DMS114 treated with DMSO at 0.1 percent for 48 hours (cell line): Measurements from ENCODE around the gene SETDB2.

ENCODE experiments used
- DNase-seq: peaks from one replicate; lab custom pipeline; 2025; ENCODE audit not compliant: unreplicated experiment; lab: John Stamatoyannopoulos, UW

The SETDB2 gene

DNA sequence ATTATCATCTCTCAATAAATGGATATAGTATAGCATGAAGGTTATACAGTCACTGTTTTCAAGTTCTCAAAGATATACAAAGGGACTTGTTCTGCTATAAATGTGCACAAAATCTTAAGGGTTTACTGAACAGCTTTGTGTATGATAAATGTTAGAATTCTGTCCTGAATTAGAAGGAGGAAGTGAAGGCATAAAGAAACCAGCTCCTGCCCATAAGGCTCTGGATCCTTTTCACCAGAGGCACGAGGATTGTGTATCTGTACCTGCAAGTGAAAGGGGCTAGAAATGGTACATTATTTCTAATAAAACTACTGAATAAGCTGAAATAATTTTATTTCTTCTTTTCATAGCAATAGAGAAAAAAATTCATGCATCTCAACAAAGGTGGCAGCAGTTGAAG is 84.1 kb downstream of the SETDB2 start:
- no peak for DNase-seq

DNA sequence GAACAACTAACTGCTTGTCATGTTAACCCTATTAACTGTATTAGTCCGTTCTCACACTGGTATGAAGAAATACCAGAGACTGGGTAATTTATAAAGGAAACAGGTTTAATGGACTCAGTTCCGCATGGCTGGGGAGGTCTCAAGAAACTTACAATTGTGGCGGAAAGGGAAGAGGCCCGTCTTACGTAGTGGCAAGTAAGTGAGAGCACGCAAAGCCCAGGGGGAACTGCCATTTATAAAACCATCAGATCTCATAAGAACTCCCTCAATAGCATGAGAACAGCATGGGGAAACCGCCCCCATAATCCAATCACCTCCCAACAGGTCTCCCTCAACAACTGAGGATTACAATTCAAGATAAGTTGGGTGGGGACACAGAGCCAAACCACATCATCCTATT is 86.4 kb downstream of the SETDB2 start:
- no peak for DNase-seq

DNA sequence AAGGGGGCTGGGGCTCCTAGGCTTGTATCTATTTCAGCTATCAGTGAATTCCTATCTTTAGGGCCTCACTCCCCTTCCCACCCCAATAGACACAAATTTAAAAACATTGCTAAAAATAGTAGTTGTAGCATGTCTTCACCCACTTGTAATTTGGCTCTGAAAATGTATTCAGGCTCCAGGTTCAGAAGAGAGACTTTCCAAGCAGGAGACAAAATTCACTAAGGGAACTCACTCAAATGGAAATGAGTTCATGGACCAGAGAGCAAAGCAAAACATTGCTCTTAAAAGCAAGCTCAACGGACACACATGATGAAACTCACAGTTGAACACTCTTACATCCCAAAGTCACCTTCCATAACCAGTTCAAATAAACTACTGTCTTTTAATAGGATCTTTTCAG is 88.5 kb downstream of the SETDB2 start:
- no peak for DNase-seq

DNA sequence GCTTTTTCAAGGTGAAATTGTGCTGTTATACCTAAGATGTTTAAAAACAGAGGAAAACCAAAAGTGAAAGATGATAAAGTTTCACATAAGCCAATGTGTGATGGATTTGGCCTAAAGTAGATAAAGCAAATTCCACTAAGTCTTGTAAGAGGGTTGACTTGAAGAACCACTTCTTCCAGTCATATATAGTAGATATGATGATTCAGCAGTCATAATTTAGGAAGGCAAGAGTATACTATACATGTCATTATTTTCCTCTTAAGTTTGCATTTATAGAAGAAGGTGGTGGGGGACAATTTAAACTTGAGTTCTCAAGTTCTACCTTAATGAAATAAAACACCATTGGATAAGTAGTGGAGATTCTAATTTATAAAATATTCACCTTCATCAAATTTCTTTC is 88.9 kb downstream of the SETDB2 start:
- DNase-seq, result no peak

DNA sequence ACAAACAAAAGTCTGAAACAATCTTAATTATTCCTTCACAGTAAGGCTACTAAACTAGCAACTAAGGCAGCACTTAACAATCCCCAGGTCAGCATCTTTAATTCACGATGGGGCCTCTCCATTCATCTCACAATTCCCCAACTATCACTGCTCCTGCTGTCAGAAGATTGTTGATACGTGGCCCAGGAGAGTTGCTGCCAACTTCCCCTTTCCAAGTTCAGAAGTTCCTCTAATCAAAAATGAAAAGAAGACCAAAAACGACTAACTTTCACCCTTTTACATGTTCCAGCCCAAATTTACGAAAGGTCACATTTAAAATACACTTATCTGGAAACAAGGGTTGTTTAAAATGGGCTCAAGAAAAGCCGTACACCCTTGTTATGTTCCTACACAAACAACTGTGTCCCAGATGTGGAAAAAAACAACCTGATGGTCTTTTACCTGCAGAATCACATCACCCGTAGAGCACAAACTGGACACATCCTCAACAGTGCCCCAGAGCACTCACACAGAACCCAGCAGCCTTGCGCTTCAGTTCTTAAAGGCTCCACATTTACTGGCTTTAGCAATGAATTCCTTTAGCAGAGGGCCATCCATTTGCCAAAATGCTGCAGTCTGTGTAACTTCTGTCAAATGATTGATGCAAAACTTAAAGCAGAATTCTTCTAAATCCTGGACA is 89.7 kb downstream of the SETDB2 start:
- DNase-seq, result no peak

DNA sequence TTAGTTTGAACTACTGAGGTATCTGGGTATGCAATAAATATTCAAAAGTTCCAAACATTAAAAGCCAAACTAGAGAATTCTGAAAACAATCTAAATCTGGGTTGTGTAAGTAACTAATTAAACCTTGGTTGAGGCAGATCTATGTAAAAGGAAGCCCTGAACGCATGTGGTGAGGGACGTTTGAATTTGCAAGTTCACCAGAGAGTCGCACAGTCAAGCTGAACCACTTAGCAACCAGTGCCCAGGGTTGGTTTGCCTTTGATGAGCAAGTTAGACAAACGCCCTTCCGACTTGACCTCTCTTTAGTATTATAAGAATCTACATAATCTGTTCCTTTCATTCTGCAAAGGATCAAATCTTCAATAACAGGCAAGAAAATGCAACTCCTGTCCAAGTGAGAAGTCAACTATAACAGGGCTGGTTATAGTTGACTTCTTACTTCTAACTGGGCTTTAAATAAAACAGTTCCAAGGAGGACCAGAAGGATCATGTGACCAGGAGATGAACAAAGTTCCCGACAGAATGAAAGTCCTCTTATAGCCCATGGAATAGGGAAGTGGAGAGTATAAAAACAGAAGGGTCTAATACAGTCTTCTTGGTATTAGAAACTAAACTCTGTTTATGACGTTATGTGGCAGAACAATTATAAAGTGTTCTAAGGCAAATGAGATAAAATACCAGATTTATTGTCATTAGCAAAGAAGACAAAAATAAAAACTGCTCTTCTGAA is 92.2 kb downstream of the SETDB2 start:
- DNase-seq, result no peak

DNA sequence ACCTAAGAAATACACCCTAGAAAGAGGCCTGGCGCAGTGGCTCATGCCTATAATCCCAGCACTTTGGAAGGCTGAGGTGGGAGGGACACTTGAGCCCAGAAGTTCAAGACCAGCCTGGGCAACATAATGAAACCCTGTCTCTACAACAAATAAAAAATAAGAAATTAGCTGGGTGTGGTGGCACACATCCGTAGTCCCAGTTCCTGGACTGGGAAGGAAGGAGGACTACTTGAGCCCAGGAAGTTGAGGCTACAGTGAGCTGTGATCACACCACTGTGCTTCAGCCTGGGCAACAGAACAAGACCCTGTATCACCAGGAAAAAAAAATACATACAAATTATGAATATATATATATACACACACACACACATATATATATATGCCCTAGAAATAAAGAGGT is 94.3 kb downstream of the SETDB2 start:
- DNase-seq, result no peak

DNA sequence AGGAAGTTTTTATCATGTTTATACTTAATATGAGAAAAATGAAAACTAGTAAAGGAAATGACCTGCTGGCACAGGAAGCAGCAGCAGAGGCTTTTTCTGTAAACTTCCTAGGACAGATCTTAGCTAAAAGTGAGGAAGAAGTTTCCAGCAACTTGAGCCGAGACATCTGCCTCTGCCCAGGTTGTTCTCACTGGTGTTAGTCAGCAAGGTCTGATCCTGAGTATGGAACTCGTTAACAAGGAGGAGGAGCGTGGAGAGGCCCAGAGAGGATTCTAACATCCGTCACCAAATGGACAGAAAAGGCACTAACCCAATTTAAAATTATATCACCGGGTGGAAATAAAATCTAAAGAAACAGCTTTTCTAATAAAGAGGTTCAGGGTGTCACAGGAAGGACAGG is 95.2 kb downstream of the SETDB2 start:
- no peak for DNase-seq

DNA sequence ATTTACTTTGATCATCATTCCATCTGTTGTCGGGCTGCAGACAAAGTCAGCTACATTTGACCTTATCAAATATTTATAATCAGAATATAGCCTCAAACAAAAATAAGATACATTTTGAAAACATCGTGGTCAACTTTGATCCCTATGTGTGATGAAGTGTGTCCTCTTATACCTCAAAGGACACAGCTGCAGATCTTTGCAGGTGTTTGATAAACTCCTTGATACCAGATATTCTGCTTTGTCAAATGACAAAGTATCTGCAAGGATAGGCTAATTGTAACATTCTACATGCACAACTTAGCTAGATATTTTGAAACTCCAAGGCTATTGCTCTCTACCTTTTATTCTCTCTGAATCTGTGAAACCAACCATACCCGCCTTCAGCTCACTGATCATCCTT is 95.7 kb downstream of the SETDB2 start:
- no peak for DNase-seq

DNA sequence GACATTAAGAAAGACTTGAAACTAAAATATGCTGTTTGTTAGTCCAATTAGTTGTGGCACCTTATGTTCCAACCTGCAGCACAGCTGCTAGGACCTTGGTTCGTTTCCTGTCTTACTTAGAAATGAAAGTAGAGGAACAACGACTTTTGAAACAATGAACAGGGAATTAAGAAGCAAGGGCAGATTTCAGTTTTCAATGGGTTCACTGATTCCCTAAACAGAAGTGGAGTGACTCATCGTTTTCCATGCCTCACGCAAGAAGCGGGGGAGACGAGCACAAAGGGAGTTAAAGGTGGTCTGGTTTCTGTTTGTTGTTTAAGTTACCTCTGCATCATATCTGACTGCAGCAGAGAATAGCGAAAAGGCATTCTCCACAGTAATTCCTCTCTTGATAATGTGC is 96.5 kb downstream of the SETDB2 start:
- DNase-seq, result no peak

DNA sequence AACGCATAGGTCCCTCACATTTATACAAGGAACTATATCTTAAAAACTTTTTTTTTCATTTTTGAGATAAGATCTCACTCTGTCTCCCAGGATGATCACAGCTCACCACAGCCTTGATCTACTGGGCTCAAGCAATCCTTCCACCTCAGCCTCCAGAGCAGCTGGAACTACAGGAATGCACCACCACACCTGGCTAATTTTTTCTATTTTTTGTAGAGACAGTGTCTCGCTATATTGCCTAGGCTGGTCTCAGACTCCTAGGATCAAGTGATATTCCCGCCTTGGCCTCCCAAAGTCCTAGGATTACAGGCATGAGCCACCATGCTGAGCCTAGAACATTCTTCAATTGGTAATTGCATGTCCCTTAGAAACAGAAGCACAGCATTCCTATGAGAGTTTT is 99.6 kb downstream of the SETDB2 start:
- no peak for DNase-seq
